ENCODE measurements around the gene CDC73.
"Not testable (repeated sequence)": the region's sequence is repeated elsewhere in the genome, so short reads cannot be mapped to it uniquely, and the experiment has no call there.

Gene CDC73

DNA sequence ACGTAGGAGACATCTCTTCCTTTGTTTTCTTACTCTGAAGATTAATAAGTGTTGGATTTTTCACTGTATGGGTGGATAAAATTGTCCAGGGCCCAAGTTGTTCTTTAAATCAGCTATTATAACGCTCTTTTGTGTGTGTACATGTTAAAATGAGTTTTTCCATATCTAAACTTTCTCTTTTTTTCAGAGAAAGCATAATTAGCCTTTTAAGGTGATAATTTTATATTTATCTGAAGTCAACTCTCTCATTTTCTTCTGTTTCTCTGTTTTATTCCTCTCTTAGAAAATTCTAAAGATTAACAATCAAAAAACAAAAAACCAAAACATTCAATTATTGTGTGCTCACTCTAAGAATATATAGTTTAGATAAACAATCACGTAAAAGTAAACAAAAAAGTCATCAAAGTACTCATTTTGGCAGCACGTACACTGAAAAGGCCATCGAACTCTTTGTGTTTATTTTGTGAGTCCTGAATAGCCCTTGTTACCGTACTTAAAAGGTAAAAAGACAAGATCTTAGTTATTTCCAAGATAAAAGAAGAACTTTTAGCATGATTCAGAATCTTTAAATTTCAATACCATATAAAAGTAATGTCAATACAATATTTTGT is 7.2 kb upstream of the CDC73 start:
- no peak for DNase-seq

DNA sequence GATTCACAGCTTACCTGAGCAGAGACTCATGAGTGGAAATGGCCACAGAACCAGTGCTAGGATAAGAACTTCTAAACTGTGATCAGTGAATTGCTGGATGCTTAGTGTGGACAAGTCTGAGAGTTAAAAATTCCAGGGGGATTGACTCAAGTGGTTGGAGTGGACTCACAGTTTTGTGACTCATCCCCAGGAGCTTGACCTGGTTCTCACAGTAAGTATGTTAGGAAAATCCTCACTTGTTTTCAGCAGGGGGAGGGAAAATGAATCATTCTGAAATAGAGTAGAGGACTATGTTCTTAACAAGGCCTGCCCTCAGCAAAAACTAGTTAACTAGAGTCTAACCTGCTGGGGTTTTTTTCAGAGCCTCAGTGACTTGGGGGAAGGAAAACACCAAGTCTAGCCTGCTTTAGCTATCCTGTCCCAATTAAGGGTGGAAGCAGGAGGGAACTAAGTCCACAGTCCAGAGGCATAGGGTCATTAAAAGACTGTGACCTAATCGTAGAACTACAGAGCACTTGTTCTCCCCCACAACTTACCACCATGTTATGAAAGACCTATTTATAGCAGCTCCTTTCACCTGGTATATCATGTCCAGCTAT is 6.1 kb upstream of the CDC73 start:
- DNase-seq: no peak

DNA sequence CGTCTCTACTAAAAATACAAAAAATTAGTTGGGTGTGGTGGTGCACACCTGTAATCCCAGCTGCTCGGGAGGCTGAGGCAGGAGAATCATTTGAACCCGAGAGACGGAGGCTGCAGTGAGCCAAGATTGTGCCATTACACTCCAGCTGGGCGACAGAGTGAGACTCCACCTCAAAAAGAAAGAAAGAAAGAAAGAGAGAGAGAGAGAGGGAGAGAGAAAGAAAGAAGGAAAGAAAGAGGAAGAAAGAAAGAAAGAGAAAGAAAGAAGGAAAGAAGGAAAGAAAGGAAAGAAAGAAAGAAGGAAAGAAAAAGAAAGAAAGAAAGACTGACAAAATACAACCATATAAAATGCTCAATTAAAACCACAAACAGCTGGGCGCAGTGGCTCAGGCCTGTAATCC is 4.7 kb upstream of the CDC73 start:
- not testable (repeated sequence) for DNase-seq

DNA sequence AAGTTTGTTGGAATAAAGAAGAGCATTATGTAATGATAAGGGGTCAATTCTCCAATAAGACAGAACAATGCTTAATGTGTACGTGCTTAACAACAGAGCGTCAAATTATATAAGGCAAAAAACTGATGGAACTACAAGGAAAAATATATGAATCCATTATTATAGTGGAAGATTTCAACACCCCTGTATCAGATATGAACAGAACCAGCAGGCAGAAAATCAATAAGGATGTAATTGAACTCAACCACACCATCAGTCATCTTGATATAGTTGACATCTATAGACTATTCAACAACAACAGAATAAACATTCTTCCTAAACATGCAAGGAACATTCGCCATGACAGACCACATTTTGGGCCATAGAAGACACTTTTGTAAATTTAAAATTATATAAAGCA is 3.6 kb upstream of the CDC73 start:
- DNase-seq: no peak

DNA sequence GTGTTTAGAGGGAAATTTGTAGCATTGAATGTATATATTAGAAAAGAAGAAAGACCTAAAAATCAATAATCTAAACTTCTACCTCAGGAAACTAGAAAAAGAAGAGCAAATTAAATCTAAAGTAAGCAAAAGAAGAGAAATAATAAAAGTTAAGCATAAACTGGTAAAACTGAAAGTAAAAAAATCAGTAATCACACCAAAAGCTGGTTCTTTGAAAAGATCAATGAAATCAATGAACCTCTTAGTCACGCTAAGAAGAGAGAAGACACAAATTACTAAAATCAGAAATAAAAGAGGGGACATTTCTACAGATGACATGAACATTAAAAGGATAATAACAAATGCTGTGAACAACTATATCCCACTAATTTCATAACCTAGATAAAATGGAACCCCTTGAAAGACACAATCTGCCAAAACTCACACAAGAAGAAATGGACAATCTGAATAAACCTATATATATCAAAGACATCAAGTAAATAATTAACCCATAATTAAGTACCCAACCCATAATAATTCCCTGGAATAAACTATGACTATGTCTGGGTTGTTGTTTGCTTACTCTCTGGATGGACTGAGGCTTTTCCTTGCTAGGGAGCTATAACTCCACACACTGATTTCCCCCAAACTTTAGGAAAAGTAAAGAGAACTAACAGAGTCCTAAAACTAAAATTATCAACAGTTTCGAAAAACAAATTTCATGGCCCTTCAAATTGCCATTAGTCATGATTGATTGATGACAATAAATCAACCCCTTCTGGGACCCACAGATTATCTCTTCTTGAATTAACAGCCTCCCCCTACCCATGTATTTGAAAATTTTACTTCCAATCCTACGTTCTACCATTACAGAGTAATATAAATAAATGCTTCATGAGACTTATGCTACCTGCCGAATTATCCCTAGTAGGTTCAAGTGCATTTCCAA is 2.8 kb upstream of the CDC73 start:
- DNase-seq: no peak

DNA sequence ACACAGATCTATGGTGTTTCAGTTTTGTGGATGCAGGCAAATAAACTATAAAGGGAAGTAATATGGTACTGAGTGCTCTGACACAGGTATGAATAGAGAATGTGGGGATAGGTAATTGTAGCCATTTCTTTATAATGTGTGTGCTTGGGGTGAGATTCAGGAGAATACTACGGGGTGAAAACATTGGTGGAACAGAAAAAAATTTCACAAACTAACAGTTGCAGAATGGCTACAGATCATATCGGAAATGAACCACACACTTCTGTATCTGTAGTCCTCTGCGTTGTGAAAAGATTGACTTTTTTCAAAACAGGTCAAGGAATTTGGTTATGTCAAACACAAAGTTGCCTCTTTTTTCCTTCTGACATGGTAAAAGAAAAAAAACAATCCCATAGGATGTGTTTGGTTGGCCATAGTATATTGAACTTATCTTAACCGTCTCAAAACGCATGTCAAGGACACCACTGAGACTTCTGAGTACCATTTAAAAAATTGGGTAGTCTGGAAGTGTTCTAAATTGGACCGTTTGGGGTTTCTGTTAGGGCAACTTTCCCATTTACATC is 1.1 kb upstream of the CDC73 start:
- no peak for DNase-seq

DNA sequence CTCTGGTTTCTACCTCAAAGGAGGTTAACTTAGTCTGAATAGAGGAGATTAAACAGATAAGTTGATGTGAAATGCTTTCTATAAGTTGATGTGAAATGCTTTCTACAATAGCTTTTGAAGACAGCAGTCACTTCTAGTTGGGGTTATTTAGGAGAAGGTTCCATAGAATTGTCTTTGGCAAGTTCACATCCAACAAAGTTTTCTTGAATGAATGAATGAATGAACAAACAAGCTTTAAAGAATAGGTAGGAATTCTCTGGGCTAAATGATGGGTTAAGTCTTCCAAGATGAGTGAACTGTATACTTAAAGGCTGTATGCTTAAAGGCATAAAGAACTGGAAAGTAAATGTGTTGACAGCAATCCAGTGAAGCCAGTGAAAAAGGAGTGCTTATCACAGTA is 1.9 kb downstream of the CDC73 start:
- no peak for DNase-seq

DNA sequence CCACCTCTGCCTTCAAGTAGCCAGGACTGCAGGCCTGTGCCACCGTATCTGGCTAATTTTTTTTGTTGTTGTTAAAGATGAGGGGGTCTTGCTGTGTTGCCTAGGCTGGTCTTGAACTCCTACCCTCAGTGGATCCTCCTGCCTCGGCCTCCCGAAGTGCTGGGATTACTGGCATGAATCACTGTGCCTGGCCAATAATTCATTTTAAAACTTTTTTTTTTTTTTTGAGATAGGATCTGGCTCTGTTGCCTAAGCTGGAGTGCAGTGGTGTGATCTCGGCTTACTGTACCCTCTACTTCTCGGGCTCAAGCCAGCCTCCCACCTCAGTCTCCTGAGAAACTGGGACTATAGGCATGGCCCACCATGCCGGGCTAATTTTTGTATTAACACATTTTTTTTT is 3.5 kb downstream of the CDC73 start:
- DNase-seq: no peak

DNA sequence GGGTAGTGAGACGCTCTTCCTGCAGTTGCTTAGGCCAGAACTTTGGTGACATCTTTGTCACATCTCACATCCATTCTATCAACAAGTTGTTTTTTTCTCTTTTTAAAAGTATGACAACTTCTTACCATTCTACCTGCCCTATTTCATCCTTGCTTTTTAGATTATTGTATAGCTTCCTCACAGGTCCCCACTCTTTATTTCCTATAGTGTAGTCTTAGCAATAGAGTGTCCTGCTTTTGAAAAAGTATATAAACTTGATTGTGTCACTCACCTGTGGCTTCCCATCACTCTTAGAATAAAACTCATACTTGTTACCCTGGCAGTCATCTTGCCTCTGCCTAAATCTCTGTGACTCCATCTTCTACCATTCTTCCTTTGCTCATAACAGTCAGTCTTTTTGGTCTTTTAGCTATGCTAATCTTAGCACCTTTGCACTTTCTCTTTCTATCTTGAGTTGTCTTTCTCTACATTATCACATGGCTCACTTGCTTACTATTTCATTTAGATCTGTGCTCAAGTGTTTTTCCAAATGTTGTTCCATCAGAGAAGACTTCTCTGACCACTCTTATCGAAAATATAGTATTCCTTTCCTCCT is 9.5 kb downstream of the CDC73 start:
- DNase-seq: no peak

DNA sequence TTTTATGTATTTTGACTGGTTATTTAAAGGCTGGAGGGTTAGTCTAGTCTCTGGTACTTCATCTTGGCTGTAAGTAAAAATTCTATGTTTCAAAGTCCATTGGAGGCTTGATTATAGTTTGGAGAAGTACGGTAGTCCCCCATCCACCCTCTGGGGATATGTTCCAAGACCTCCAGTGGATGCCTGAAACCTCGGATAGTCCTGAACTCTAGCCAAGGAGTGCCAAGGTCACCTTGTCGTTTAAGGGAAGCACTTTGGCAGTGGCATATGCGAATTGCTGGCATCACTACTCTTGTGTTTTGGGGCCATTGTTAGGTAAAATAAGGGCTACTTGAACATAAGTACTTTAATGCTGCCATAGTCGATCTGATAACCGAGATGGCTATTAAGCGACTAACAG is 18.4 kb downstream of the CDC73 start:
- DNase-seq: no peak

DNA sequence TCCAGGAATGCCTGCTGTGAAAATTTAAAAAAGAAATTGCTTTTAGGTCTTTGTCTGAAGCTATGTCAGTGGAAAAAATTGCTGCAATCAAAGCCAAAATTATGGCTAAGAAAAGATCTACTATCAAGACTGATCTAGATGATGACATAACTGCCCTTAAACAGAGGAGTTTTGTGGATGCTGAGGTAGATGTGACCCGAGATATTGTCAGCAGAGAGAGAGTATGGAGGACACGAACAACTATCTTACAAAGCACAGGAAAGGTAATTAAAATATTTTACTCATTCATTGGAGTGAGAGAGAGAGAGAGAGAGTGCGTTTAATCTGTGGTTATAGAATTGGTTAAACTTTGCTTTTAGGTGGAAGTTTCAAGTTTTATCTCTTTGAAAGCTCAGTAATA is 20.0 kb downstream of the CDC73 start:
- DNase-seq: no peak

DNA sequence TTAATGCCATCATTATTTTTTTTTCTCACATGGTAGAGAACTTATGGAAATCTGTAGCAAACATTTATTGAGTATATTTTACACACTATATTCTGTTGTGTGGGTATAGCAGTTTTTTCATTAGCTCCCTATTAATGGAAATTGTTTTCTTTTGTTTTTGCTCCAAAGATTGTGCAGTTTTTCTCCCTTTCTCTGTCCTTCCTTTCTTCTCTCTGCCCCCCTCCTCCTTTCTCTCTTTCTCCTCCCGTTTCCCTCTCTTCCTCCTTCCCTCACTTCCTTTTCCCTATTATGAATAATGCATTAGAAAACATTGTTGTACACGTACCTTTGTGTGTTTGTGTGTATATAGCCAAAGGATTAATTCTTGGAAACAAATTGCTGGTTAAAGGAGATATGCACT is 20.6 kb downstream of the CDC73 start:
- no peak for DNase-seq

DNA sequence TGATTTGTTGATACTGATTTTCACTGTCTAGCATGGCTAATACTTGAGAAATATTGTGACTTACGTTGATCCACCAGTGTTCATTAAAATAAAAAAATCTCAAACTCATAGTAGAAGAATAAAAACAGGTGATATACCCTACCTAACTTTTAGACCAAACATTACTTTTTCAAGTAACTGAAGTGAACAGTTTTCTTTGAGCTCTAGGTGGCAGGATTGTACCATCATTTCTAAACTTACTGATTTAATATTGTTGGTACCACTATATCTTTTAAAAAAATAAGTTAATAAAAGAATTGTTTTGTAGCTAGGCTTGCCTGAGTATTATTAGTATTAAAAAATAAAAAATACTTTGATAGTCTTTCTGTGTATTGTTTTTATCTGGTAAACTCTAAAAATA is 21.5 kb downstream of the CDC73 start:
- DNase-seq: no peak

DNA sequence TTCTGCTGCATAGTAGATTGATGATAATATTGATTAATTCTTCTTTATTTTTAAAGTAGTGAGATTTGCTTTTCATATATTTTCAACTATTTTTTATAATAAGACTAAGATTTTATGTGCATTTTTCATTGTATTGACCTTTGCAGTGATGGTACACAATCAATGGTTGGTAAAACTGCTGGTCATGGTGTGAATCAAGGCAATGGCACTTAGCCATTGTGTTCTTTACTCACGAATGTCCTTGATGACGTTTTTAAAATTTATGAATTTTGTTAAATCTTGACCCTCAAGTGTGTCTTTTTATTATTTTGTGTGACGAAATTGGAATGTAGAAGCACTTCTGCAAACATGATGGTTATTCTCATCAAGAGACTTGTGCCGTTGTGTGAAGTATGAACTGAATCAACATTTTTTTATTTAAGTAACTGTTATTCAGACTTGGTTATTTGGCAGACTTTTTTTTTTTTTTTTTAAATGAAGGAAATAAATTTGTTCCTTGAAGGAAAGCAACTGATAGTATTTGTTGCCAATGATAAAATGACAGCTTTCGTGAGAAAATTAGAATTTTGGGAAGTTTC is 22.6 kb downstream of the CDC73 start:
- DNase-seq: no peak

DNA sequence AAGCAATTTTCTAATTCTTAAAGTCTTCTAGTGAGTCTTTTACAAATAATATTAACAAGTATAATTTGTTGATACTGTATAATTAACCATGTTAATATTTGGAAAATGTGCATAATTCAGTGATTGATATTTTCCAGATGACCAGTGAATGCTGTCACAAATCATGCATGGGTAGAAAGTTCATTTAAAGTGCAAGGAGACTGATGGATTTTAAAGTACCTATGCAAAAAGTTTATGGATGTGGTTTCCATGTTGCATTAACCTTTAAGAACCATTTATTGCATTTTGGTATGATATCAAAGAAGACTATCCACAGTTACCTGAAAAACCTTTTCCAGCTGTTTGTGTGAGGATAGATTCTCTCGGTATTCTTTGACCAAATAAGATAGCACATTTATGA is 23.2 kb downstream of the CDC73 start:
- DNase-seq: no peak

DNA sequence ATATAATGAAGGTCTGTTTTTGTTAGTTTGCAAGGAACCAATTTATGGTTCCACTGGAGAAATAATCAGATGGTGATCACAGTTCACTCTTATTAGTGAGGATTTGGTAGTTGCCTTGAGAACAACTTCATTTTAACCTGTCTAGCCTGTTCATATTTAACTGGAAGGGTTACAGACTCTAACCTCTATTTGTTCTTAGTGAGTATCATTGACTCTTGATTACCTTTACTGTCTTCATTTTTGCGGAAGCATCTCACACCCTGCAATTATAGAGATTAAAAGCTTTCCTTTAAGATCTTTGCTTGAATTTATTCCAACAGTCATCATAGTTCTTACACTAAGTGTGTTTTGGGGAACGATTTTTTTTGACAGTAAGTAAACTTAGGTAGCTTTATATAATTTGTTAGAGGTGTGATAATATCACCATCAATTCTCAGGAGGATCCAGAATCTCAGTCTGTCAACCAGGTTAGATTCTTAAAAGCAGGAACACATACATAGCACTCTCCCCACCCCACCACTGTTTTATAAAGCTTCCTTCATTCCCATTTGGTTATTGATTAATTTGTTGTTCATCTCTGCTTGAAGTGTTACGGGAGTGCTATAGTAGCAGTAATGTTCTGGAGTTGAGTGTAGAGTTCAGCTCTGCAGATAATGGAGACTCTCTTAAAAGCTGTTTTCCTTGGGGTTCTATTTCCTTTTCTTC is 34.4 kb downstream of the CDC73 start:
- DNase-seq: no peak

DNA sequence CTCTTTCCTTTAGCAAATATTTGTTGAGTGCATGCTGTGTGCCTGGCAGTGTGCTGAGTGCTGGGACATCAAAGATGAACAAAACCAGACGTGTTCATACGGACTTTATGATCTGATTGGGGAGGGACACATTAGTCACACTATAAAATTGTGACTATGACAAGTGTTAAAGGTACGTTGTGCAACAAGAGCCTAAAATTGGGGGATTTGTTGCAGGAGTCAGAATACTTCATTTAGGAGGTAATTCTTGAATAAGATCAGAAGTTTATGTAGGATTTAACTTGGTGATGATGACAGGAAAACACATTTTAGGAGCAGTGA is 35.0 kb downstream of the CDC73 start:
- no peak for DNase-seq

DNA sequence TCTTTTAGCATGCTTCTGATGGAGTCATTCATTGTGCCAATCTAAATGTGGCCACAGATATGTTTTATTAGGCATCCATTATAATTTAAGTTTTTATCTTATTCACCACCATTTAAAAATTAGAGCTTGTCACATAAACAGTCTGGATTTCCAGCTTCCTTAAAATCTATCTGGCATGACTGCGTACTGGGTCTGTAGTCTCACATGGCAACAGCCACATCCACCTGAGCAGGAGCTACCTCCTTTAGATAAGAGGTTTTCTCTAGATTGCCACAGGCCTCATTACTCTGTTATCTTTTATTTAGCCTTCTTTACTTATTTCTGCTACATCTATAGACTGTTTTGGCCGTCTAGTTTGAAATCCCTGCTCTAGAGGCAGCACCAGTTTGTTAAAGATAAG is 35.5 kb downstream of the CDC73 start:
- DNase-seq: no peak

DNA sequence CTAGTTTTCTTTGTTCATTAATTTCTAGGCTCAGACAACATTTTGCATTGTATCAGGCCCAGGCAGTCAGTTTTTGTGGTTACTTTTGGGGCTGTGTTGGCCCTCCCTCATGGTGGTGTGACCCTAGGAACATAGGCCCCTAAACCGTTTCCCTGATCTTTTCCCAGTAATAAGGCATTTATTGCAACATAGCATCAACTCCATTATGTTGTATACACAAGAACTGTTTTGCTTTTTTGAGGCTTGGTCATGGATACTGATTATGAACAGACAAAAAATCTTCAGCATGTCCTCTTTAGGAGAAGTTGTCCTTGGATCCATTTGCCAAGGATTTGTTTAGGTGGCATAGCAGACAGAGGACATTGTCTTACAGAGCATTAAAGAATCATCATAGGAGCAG is 54.3 kb downstream of the CDC73 start:
- DNase-seq: no peak

DNA sequence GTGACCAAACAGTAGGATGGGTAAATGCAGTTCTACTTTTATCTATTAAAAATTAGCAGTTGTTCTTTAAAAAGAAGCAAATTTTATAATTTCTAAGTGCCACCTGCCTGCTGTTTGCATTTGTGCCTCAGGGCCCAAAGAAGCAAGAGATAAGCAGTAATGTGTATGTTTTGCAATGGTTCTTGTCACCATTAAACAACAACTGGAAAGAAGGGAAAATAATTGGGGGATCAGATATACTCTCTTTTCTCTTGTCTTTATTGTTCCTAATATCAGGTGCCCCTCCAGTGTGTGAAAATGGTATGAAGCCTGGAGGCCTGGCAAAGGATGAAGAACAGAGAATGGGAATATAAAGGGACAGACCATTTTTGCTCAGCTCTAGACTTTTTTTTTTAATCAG is 55.0 kb downstream of the CDC73 start:
- DNase-seq: no peak

DNA sequence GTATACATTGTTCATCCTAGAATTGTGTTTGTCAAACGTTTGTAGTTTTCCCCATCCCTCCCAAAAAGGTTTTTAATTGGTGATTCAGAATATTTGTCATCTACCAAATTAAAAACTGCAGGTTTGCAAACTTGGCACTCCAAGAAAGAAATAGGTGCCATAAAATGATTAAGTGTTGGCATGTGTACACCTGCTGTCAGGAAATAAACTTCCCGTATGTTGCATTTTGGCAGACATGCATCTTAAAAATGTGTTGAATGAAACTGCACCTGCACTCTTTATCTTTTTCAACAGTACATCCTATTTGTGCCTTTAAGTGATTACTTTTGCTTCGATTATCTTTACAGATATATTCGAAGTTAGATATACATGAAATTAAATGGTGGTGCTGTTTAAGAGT is 57.3 kb downstream of the CDC73 start:
- DNase-seq: no peak

DNA sequence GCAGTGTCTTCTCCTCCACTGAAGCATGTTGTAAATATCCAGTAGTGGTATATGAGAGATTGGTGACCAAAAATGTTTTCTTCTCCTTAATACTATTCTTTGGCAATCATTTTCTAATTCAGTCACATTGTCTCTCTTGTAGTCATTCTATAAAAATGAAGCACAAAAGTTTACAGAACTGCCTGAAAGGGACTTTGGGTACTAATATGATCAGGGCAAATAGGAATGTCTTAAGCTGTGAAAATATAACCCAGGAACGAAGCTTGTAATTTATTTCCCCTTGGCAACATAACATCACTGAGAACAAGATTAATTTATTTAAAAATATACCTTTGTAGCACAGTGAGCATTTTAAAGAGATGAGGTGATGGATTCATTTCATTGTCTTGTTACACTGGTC is 59.7 kb downstream of the CDC73 start:
- no peak for DNase-seq

DNA sequence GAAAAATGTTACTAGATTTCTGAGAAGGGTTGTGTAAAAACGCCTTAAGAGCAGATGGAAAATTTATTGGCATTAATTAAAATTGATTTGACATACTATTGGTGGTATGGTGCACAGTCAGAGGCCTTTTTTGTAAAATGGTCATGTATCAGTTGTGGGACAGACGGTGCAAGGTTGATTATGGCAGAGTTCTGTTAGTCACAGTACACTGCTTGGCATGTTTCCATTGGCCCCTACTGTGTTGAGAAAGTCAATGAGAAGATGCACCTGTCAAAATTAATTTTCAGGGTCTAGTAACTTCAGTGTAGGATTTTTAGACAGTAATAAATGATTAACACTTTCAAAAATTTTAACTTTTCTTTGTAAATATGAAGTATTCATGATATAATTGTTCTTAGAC is 60.2 kb downstream of the CDC73 start:
- no peak for DNase-seq

All from activated CD8-positive, alpha-beta memory T cell treated with anti-CD3 and anti-CD28 coated beads for 24 hours (primary cell).